Thyroid gland (tissue), 4 donors: ENCODE measurements around the gene GNG14. TPM values are rescaled to one million over a fixed set of nuclear protein-coding genes. Genes with fewer than 3 reads are reported as not detected.
A peak's percentile ranks its signal among the peaks of the same experiment; 100 is the strongest.

Experiments
- DNase-seq, 2 donors: peaks; one replicate each; pipeline ENCODE4 v3.0.0-alpha.2; 2019
- H3K27ac ChIP-seq, 3 donors: fragments of 200-600 bp; sonication (generic); 1 replicate in 2 of 3; 2 replicates in 1 of 3; pipeline ENCODE4 v1.5.1; 2016 to 2019; ENCODE audit warnings: mild to moderate bottlenecking in 1 of 3, moderate library complexity in 1 of 3
- H3K27me3 ChIP-seq: fragments of 200-600 bp; sonication (generic); one replicate; pipeline ENCODE4 v1.5.1; 2019
- H3K36me3 ChIP-seq, 2 donors: fragments of 200-600 bp; sonication (generic); one replicate each; pipeline ENCODE4 v1.5.1; 2016 to 2019
- H3K4me1 ChIP-seq, 2 donors: fragments of 200-600 bp; sonication (generic); one replicate each; pipeline ENCODE4 v1.5.1; 2017 to 2019
- H3K4me3 ChIP-seq, 3 donors: fragments of 200-600 bp; sonication (generic); replicated peaks in 1 of 3; 1 replicate in 2 of 3; 2 replicates in 1 of 3; pipeline ENCODE4 v1.5.1; 2016; ENCODE audit warnings: mild to moderate bottlenecking in 1 of 3
- H3K9me3 ChIP-seq: fragments of 200-600 bp; sonication (generic); one replicate; pipeline ENCODE4 v1.5.1; 2017
- CTCF ChIP-seq, 6 experiments: fragments of 200-600 bp in 3 of 6; fragments of 450-650 bp in 3 of 6; sonication (generic) in 3 of 6; IDR thresholded peaks; one replicate each; pipeline ENCODE4 v1.5.1; 2016 to 2019; ENCODE audit warnings: antibody characterized with exemption in 6 of 6, mild to moderate bottlenecking in 2 of 6, inconsistent platforms in 1 of 6, moderate library complexity in 1 of 6
- POLR2A ChIP-seq, 2 donors: fragments of 450-650 bp; IDR thresholded peaks; one replicate each; pipeline ENCODE4 v1.6.1; 2017; ENCODE audit warnings: antibody characterized with exemption in 2 of 2, mild to moderate bottlenecking in 2 of 2, moderate library complexity in 1 of 2
- WGBS, 2 donors: methylation state at CpG; one replicate each; pipeline ENCODE4 v1.1.5; 2017; 5-methylcytosine and 5-hydroxymethylcytosine counted together
- intact Hi-C: fragments of 100-400 bp; cut with DNase I; formaldehyde crosslinking; loops from one replicate; pipeline ENCODE4 v1.15.1; 2023
- total RNA-seq, 4 donors: library from RNA; depleted of rRNA; stranded (reverse); fragments of >200 nt; gene quantifications; one replicate each; pipeline ENCODE4 v1.2.3, GENCODE V29; 2016

GNG14 gene
- total RNA-seq, 4 donors from 2014 or later = not detected

DNA sequence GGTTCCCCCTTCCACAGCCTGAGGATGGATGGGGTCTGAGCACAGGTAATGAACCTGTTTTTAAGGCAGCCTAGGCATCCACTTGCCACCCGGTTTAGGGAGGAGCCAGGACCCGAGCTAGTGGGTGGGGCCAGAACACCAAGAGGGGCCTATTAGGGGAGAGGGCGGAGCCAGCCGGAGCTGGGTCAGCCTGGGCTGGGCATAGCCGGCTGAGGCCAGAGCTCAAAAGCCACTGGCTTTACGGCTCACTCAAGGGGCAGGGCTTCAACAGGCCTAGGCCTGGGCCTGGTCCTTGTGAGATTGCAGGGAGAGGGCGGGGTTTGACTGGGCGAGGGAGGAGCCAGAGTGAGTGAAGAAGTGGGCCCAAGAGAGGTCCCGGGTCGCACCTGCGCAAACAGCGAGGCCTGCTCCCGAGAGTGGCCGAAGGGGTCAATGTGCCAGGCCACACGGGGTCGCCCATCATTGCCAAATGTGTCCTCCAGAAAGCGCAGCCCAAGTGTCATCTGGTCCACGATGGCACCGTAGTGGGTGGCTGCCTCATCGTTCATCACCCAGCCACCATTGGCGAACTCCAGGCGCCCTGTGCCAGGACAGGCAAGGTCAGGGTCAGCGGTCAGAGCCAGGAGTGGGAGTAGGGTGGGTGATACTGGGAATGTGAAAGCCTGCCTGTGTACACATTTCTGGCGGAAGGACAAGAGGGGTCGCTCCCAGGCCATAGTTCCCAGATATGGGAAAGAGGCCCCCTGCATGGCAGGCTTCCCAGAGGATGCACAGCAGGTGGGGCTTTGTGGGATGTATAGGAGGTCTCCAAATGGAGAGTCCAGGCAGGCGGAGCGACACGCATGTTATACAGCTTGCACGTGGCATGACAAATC lies 23.2 kb upstream of the GNG14 start:
- H3K36me3 ChIP-seq = peaks cover 19 to 20% of the 10 kb centered on the region in 2 donors
- 86 to 91% methylated on average over 24 to 25 of the region's 29 CpGs for WGBS, 2 donors
- H3K27ac ChIP-seq = no peak overlapping the region
- no peaks in the 10 kb centered on the region for H3K9me3 ChIP-seq
- H3K27me3 ChIP-seq = no peaks in the 10 kb centered on the region
- DNase-seq = no peak
- peaks cover 13 to 26% of the 10 kb centered on the region in 2 donors for H3K4me1 ChIP-seq
- no peak overlapping the region for H3K4me3 ChIP-seq
- TF ChIP-seq CTCF (IDR thresholded peaks at IDR 0.05) (no peak), POLR2A (IDR thresholded peaks at IDR 0.05) (no peak)
- intact Hi-C loops = no loop called here

- Histone ChIP-seq H3K36me3 (peaks cover 16 to 19% of the 10 kb centered on the region in 2 donors), H3K27ac (no peak overlapping the region), H3K4me3 (peak overlapping the region in 1 of 3 donors; percentile 57), H3K27me3 (no peaks in the 10 kb centered on the region), H3K4me1 (peaks cover 16 to 29% of the 10 kb centered on the region in 2 donors), H3K9me3 (no peaks in the 10 kb centered on the region)
- no peak for DNase-seq
- TF ChIP-seq POLR2A (IDR thresholded peaks at IDR 0.05) (no peak), CTCF (IDR thresholded peaks at IDR 0.05) (no peak)
- 77 to 92% methylated on average over 10 of the region's 10 CpGs for WGBS, 2 donors
- intact Hi-C loops = no loop called here
These were observed 22.6 kb upstream of the GNG14 start for GRCh38 chr19:12665281-12665573.

- Histone ChIP-seq H3K4me1 (peaks cover 21 to 34% of the 10 kb centered on the region in 2 donors), H3K27me3 (no peaks in the 10 kb centered on the region), H3K4me3 (peak overlapping the region; percentile 24 to 88 (median 57)), H3K9me3 (no peaks in the 10 kb centered on the region), H3K36me3 (peaks cover 13 to 19% of the 10 kb centered on the region in 2 donors), H3K27ac (no peak overlapping the region)
- intact Hi-C loops = loop anchor here (2.0 kb wide), 1 partner anchor 101 kb away; no protein-coding TSS in a partner anchor
- DNase-seq = no peak
- TF ChIP-seq POLR2A (IDR thresholded peaks at IDR 0.05) (no peak), CTCF (IDR thresholded peaks at IDR 0.05) (no peak)
- 53 to 64% methylated on average over 7 to 12 of the region's 12 CpGs for WGBS, 2 donors
These were observed 22.0 kb upstream of the GNG14 start for GRCh38 chr19:12665671-12666264.

DNA sequence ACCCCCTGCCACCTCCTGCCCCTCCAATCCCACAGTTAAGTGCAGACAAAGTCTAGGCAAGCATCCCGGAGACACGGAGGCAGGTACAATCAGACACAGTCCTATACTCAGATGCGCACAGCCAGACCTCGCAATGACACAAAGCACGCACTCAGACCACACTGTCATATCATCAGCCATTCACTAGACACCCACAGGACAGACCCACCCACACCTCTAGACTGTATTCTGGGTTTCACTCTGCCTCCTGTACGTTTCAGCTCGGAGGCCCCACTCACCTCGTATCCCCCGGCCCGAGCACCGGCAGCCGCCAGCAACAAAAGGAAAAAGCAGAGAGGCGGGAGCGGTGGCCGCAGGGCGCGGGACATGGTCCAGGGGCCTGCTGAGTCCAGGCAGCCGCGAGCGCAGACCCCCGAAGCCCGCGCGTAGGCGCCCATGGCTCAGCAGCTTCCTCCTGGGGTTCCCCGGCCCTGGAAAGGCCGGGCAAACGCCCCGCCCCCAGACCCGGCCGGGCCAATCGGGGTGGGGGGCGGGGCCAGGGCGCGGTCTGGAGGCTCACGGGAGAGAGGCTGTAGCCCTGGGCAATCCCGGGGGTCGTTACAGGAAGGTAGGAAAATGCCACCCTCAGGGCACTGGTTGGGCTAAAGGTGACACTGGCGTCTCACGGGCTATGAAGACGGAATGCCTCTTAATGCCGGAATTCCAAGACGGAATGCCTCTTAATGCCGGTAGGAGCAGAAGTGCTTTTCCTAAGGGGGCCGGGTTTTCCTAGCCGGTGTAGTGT lies 21.3 kb upstream of the GNG14 start, which contains the start of the genes MAN2B1 and WDR83:
TSS of gene MAN2B1 (minus strand) at position 478 of the 784 bp plus-strand sequence. CDS start at position 437, 41 bp downstream.
TSS of gene WDR83 (plus strand) at position 543 of the 784 bp plus-strand sequence. CDS start 2,984 bp downstream, outside the sequence.
- 1% methylated on average over 16 to 27 of the region's 46 CpGs for WGBS, 2 donors
- TF ChIP-seq POLR2A (IDR thresholded peaks at IDR 0.05) (peak in 1 of 2 donors; percentile 42), CTCF (IDR thresholded peaks at IDR 0.05) (peak in 1 of 6 experiments; percentile 11)
- peak; percentile 71 to 77 for DNase-seq
- Histone ChIP-seq H3K27me3 (no peaks in the 10 kb centered on the region), H3K4me3 (peak within 1 kb of the TSS; percentile 24 to 88 (median 57)), H3K4me1 (peaks cover 21 to 34% of the 10 kb centered on the region in 2 donors), H3K9me3 (no peaks in the 10 kb centered on the region), H3K36me3 (peaks cover 8 to 15% of the 10 kb centered on the region in 2 donors), H3K27ac (peak within 1 kb of the TSS in 2 of 3 donors; percentile 34 to 39)
- intact Hi-C loops = loop anchor here (2.0 kb wide), 1 partner anchor 102 kb away; no protein-coding TSS in a partner anchor
